ENCODE data around the gene PLA2G2C.

PLA2G2C gene

DNA sequence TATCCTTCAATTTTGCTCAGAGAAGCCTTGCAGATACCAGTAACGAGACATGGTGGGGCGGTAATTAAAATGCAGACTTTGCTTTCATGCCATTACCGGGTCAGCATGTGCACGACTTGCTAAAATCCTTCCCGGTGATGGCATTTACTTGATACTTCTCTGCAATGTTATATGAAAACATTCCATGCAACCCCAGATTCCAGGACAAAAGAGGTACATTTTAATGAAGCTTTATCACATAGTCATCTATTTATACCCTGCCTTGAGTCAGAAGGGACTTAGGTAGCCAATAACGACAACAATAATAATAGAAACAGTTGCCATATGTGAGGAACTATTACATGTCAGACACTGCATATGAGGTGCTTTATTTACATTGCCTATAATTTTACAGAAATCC is 29.4 kb upstream of the PLA2G2C start:
- POLR2A ChIA-PET, result no interaction called here
- no peaks in the 10 kb centered on the region for H3K4me1 ChIP-seq (ENCODE audit: control insufficient read depth, insufficient read depth, low read length)
- no peaks in the 10 kb centered on the region for H3K36me3 ChIP-seq (ENCODE audit: control insufficient read depth in 2 of 2, insufficient read depth in 1 of 2, low read length in 2 of 2)
- H3K27ac ChIP-seq (ENCODE audit: extremely low read depth, low read depth, low read length), result no peak overlapping the region
- CTCF ChIA-PET, result interaction anchor here (1.2 to 5.9 kb wide), 5 partner anchors 10 to 276 kb away, joined by 3 to 41 read pairs (median 3); no protein-coding TSS in a partner anchor
- H3K9me3 ChIP-seq (ENCODE audit: control insufficient read depth, insufficient read depth, low read depth, low read length), result no peaks in the 10 kb centered on the region
- TF ChIP-seq, protein P1, sequence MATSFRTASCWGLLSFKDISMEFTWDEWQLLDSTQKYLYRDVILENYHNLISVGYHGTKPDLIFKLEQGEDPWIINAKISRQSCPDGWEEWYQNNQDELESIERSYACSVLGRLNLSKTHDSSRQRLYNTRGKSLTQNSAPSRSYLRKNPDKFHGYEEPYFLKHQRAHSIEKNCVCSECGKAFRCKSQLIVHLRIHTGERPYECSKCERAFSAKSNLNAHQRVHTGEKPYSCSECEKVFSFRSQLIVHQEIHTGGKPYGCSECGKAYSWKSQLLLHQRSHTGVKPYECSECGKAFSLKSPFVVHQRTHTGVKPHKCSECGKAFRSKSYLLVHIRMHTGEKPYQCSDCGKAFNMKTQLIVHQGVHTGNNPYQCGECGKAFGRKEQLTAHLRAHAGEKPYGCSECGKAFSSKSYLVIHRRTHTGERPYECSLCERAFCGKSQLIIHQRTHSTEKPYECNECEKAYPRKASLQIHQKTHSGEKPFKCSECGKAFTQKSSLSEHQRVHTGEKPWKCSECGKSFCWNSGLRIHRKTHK (tag by site-specific recombination; IDR thresholded peaks at IDR 0.05), result no peak
- TF ChIP-seq ZNF658 (tag by site-specific recombination; IDR thresholded peaks at IDR 0.05), result no peak
- TF ChIP-seq ZNF600 (tag by site-specific recombination; IDR thresholded peaks at IDR 0.05), result no peak
- no peak for TF ChIP-seq OVOL3 (tag by site-specific recombination; IDR thresholded peaks at IDR 0.05)
- TF ChIP-seq BCL11B (tag by site-specific recombination; IDR thresholded peaks at IDR 0.05; ENCODE audit: low read depth), result no peak
- no peak for TF ChIP-seq ZNF548 (tag by site-specific recombination; IDR thresholded peaks at IDR 0.05)
- no peak for TF ChIP-seq ZNF785 (tag by site-specific recombination; IDR thresholded peaks at IDR 0.05)
- TF ChIP-seq, protein P2, sequence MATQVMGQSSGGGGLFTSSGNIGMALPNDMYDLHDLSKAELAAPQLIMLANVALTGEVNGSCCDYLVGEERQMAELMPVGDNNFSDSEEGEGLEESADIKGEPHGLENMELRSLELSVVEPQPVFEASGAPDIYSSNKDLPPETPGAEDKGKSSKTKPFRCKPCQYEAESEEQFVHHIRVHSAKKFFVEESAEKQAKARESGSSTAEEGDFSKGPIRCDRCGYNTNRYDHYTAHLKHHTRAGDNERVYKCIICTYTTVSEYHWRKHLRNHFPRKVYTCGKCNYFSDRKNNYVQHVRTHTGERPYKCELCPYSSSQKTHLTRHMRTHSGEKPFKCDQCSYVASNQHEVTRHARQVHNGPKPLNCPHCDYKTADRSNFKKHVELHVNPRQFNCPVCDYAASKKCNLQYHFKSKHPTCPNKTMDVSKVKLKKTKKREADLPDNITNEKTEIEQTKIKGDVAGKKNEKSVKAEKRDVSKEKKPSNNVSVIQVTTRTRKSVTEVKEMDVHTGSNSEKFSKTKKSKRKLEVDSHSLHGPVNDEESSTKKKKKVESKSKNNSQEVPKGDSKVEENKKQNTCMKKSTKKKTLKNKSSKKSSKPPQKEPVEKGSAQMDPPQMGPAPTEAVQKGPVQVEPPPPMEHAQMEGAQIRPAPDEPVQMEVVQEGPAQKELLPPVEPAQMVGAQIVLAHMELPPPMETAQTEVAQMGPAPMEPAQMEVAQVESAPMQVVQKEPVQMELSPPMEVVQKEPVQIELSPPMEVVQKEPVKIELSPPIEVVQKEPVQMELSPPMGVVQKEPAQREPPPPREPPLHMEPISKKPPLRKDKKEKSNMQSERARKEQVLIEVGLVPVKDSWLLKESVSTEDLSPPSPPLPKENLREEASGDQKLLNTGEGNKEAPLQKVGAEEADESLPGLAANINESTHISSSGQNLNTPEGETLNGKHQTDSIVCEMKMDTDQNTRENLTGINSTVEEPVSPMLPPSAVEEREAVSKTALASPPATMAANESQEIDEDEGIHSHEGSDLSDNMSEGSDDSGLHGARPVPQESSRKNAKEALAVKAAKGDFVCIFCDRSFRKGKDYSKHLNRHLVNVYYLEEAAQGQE (tag by site-specific recombination; IDR thresholded peaks at IDR 0.05), result no peak
- TF ChIP-seq SCRT1 (tag by site-specific recombination; IDR thresholded peaks at IDR 0.05; ENCODE audit: borderline replicate concordance), result no peak
- no peak for TF ChIP-seq IKZF3 (tag by site-specific recombination; IDR thresholded peaks at IDR 0.05)
- no peak for TF ChIP-seq ZNF561 (tag by site-specific recombination; IDR thresholded peaks at IDR 0.05; ENCODE audit: borderline replicate concordance)
- TF ChIP-seq ZNF571 (tag by site-specific recombination; IDR thresholded peaks at IDR 0.05), result no peak
- no peak overlapping the region for H3K4me3 ChIP-seq (ENCODE audit: low read depth, low read length)

DNA sequence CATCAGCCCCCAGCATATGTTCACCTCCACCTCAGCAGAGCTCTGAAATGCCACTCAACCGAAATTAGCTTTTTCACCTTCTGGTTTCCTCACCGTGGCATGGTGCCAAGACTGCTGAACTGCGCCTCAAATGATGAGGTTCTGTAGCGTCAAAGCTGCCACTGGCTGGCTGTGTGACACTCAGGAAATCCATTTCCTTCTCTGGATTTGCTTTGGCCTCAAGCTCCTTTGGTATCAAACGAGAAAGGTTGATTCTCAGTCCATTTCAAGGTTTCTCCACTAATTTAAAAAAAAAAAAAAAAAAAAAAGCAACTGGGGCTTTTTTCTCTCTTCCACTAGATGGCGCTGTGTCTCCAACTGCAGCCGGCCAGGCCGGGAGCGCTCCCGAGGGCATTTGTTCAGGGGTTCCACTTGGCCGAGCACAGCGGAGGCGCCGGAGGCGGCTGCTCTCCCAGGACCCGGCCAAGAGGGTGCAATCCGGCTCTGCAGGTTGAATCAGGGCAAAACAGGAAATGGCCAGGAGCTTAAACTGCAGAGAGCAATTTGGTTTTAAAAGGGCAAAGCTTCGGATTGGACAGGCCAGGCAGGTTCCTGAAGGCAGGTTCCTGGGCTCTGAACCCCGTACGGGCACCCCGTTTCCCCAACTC is 26.5 kb upstream of the PLA2G2C start:
- ChIA-PET CTCF (interaction anchor here (0.6 to 2.8 kb wide), 61 partner anchors 10 to 1043 kb away, joined by 3 to 42 read pairs (median 4); no protein-coding TSS in a partner anchor), POLR2A (no interaction called here)
- H3K4me1 ChIP-seq (ENCODE audit: control insufficient read depth, insufficient read depth, low read length), result no peaks in the 10 kb centered on the region
- H3K27ac ChIP-seq (ENCODE audit: extremely low read depth, low read depth, low read length), result no peak overlapping the region
- no peaks in the 10 kb centered on the region for H3K36me3 ChIP-seq (ENCODE audit: control insufficient read depth in 2 of 2, insufficient read depth in 1 of 2, low read length in 2 of 2)
- no peak overlapping the region for H3K4me3 ChIP-seq (ENCODE audit: low read depth, low read length)
- no peaks in the 10 kb centered on the region for H3K9me3 ChIP-seq (ENCODE audit: control insufficient read depth, insufficient read depth, low read depth, low read length)
- TF ChIP-seq SP3 (tag by site-specific recombination; IDR thresholded peaks at IDR 0.05) (no peak), OSR2 (tag by site-specific recombination; IDR thresholded peaks at IDR 0.05) (no peak), ZNF585B (tag by site-specific recombination; IDR thresholded peaks at IDR 0.05) (no peak), ZNF184 (tag by site-specific recombination; IDR thresholded peaks at IDR 0.05) (0 out of 2 replicates have a peak, but pooled peaks have one; percentile 59), ZNF654 (tag by site-specific recombination; IDR thresholded peaks at IDR 0.05; ENCODE audit: low read depth) (peak; percentile 67), ZNF394 (tag by site-specific recombination; IDR thresholded peaks at IDR 0.05; ENCODE audit: borderline replicate concordance) (no peak), ZNF140 (tag by site-specific recombination; IDR thresholded peaks at IDR 0.05) (no peak), ZNF629 (tag by site-specific recombination; IDR thresholded peaks at IDR 0.05) (no peak), ZBTB48 (tag by site-specific recombination; IDR thresholded peaks at IDR 0.05) (no peak)
- TF ChIP-seq, protein P3, sequence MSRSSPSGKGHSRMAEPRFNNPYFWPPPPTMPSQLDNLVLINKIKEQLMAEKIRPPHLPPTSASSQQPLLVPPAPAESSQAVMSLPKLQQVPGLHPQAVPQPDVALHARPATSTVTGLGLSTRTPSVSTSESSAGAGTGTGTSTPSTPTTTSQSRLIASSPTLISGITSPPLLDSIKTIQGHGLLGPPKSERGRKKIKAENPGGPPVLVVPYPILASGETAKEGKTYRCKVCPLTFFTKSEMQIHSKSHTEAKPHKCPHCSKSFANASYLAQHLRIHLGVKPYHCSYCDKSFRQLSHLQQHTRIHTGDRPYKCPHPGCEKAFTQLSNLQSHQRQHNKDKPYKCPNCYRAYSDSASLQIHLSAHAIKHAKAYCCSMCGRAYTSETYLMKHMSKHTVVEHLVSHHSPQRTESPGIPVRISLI (tag by site-specific recombination; IDR thresholded peaks at IDR 0.05), result peak; percentile 98
- TF ChIP-seq, protein P4, sequence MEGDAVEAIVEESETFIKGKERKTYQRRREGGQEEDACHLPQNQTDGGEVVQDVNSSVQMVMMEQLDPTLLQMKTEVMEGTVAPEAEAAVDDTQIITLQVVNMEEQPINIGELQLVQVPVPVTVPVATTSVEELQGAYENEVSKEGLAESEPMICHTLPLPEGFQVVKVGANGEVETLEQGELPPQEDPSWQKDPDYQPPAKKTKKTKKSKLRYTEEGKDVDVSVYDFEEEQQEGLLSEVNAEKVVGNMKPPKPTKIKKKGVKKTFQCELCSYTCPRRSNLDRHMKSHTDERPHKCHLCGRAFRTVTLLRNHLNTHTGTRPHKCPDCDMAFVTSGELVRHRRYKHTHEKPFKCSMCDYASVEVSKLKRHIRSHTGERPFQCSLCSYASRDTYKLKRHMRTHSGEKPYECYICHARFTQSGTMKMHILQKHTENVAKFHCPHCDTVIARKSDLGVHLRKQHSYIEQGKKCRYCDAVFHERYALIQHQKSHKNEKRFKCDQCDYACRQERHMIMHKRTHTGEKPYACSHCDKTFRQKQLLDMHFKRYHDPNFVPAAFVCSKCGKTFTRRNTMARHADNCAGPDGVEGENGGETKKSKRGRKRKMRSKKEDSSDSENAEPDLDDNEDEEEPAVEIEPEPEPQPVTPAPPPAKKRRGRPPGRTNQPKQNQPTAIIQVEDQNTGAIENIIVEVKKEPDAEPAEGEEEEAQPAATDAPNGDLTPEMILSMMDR (tag by site-specific recombination; IDR thresholded peaks at IDR 0.05), result peak; percentile 68; the same call in 1 of the 2 replicates
- TF ChIP-seq, protein P5, sequence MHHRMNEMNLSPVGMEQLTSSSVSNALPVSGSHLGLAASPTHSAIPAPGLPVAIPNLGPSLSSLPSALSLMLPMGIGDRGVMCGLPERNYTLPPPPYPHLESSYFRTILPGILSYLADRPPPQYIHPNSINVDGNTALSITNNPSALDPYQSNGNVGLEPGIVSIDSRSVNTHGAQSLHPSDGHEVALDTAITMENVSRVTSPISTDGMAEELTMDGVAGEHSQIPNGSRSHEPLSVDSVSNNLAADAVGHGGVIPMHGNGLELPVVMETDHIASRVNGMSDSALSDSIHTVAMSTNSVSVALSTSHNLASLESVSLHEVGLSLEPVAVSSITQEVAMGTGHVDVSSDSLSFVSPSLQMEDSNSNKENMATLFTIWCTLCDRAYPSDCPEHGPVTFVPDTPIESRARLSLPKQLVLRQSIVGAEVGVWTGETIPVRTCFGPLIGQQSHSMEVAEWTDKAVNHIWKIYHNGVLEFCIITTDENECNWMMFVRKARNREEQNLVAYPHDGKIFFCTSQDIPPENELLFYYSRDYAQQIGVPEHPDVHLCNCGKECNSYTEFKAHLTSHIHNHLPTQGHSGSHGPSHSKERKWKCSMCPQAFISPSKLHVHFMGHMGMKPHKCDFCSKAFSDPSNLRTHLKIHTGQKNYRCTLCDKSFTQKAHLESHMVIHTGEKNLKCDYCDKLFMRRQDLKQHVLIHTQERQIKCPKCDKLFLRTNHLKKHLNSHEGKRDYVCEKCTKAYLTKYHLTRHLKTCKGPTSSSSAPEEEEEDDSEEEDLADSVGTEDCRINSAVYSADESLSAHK (tag by site-specific recombination; IDR thresholded peaks at IDR 0.05), result no peak

All from HEK293 (cell line).